Activated CD4-positive, alpha-beta T cell treated with anti-CD3 and anti-CD28 coated beads, Interleukin-10, Interleukin-2, amounts not matched to agents 100 ng/mL and 50 ng/mL, durations not matched to agents 16 hours and 8 hours (primary cell): Measurements from ENCODE around the gene GNAI3.

ENCODE experiments used
- DNase-seq: peaks from one replicate; pipeline ENCODE4 v3.0.0-alpha.2; 2020

GNAI3 gene

GRCh38 chr1:109548321-109549267 is at the start of gene GNAI3:
GNAI3 (plus strand) TSS chr1:109548615; CDS start chr1:109548721, 106 bp downstream.
- peak; percentile 97 for DNase-seq

DNA sequence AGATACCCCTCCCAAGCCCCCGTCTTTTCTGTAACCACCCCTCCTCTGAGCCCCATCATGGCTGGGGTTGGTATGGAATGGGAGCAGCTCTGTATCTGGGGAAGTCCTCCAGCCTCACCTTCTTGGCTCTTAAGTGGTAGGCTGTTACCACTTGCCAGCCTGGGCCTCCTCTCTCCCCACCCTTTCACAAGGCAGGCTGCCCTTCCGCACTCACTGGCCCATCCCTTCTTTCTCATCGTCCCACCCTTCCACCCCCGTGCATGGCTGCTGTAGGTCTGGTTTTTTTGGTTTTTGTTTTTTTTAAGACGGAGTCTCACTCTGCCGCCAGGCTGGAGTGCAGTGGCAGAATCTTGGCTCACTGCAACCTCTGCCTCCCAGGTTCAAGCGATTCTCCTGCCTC is 49.3 kb upstream of the GNAI3 start:
- no peak for DNase-seq

GRCh38 chr1:109499661-109500536 is 48.5 kb upstream of the GNAI3 start:
- peak; percentile 57 for DNase-seq

DNA sequence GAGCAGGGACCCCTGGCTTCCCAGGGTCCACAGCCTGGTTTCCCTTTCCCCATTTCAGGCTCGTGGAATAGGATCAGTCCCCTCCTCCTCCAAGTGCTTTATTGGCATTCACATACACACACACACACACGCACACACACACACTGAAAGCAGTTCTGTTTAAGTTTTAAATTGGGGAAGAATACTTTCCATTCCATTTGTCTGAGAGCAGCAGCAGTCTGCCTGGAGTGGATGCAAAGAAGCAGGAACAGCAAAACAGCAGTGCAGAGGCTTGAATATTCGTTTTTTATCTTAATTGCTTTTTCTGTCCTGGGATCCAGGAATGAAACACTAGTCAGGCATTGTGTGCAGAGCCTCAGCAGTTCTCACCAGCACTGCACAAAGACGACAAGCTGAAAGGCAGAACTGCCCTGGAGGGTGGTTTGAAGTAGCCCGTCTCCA is 47.5 kb upstream of the GNAI3 start:
- no peak for DNase-seq

GRCh38 chr1:109501644-109502363 is 46.6 kb upstream of the GNAI3 start:
- DNase-seq, result no peak

DNA sequence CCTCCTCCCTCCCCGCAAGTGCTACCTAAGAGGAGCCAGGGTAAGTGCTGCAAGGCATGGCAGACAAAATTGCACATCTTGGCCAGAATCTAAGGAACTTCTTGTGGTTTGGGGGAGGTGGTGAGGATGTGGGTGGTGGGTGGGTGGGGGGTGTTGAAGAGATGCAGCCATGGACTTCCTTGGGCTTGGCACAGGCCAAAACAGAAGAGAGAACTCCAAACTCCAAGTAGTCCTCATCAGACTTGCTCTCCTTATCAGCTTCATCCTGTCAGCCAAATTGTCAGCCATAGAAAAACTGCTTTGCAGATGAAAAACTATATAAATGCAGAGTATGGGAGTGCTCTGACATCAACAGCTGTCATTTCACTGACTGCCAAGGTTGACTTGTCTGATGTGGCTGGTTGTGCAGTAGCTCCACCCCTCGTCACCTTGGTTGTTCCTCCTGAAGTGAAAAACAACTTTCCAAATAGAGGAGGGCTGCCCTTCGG is 46.0 kb upstream of the GNAI3 start:
- DNase-seq, result peak; percentile 21

- no peak for DNase-seq
These were observed 44.5 kb upstream of the GNAI3 start for GRCh38 chr1:109503935-109504334.

DNA sequence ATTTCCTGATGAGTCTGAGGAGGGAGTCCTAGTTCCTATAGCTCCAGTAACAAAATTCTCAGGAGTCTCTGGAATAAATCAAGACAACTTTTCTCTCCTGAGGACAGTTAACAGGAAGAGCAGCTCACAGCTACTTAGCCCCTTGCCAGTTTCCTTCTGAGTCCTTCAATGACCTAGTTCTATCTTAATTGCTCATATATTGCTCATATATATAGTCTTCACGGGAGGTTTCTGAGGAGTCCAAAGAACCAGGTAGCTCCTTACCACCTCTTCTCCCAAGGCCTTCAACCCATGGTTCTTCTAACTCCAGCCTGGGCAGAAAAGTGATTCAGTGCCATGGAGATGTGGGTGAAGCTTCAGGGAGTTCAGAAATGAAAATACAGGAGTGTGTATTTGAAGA is 43.4 kb upstream of the GNAI3 start:
- no peak for DNase-seq

GRCh38 chr1:109508001-109508872 is 40.2 kb upstream of the GNAI3 start:
- no peak for DNase-seq

GRCh38 chr1:109508873-109509175 is 39.6 kb upstream of the GNAI3 start:
- DNase-seq, result no peak

DNA sequence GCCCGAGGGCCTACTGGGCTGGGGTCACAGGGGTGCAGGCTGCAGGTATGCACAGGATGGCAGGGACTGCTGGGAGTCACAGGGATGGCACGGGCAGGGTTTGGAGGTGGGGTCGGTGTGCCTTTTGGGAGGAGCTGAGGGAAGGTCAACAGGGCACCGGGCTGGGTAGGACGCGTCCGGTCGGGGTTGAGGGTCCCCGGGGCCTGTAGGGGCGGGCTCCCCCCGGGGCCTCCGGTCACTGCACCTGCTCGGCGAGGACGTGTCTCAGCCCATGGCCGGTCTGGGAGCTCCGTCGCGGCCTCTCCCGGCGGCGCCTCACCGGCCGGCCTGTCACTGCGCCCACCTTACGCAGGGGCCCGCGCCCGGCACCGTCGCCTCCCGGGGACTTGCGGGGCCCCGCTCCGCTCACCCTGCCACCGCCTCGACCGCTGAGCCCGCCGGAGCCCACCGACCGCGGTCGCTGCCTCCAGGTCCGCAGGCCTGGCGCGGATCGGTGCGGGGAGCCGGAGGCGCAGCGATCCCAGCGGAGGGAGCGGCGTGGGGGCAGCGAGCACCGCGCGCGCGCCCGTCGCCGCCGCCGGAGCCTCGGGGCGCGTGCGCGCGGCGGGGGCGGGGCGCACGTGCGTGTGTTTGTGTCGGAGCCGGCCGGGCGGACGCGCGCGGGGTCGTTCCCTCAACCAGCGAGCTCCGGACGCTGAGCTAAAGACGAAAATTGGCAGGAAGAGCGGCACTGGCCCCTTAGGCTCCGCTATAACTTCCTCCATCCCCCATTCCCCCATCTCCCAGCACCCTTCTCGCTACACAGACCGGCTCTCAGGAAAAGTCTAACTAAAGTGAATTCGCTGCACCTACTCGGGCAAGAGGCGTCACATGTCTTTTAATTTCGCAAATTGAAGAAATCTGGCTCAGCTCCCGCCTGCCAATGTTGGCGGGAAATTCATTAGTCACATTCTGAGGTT is 39.0 kb upstream of the GNAI3 start, which contains the start of gene AMIGO1:
AMIGO1 (minus strand) TSS at position 552 of the 959 bp plus-strand sequence. CDS start 815 bp downstream, outside the sequence.
- DNase-seq, result peak; percentile 54

DNA sequence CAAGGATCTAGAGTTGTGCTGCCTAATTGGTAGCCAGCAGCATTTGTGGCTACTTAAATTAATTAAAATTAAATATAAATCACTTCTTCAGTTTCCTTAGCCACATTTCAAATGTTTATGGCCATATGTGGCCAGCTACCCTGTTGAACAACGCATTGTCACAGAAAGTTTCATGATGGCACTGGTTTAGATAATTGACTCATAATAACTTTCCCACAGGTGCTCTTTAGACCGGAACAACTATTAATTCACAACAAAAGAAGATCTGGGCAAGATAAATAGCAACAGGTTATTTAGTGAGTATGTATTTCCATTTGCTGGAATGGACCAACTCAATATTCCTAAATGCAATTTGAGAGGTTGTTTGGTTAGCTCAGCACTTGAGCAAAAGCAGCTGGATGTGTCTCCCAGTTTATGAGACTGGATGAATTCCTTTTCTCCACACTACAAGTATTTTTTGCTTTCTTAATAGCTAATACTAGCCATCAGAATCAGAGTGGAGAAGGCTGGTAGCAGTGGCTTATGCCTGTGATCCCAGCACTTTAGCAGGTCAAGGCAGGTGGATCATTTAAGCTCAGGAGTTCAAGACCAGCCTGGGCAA is 35.2 kb upstream of the GNAI3 start:
- DNase-seq, result no peak

- DNase-seq, result no peak
These were observed 33.6 kb upstream of the GNAI3 start for GRCh38 chr1:109514846-109515245.

- no peak for DNase-seq
These were observed 31.5 kb upstream of the GNAI3 start for GRCh38 chr1:109516872-109517271.

GRCh38 chr1:109517337-109517736 is 31.1 kb upstream of the GNAI3 start:
- DNase-seq, result no peak

DNA sequence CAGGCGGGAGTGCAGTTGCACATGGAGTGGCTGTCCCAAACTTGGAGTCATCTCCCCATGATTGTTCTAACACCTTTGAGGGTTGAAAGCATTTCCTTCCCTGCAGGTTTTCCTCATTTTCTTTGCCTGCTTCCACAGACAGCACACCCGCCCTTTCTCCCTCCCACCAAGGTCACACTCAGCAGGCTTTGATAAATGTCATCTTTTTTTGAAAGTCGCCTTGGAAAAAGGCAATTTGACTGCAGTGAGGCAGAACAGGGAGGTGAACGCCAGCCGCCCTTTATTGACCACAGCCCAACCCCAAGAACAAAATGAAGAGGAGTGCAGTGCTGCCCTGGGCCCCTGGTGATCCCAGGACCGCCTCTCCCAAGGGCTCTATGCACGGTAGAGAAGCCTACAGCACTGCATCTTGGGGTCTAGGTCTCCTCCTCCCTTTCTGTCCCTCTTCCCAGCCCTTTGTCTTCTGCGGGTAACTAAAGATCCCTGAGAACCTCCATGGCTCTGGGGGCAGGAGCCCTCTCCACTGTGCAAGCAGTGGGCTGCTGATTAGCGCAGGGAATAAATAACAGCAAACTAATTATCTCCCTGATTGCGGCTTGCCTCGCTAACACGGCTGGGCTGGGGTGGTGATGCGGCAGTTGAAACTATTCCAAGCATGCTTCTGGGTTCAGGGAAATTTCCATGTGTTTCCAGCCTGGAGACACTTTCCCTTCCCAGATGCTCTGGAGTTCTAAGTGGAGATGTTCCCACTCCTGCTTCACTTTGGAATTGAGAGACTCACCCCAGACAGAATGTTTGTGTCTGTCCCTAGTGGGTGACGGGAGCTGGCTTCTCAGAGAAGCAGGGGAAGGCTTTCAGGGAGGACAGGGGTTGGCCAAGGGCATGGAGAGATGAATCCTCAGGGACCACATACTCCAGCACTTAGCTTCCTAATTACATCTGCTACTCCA is 27.1 kb upstream of the GNAI3 start:
- no peak for DNase-seq

DNA sequence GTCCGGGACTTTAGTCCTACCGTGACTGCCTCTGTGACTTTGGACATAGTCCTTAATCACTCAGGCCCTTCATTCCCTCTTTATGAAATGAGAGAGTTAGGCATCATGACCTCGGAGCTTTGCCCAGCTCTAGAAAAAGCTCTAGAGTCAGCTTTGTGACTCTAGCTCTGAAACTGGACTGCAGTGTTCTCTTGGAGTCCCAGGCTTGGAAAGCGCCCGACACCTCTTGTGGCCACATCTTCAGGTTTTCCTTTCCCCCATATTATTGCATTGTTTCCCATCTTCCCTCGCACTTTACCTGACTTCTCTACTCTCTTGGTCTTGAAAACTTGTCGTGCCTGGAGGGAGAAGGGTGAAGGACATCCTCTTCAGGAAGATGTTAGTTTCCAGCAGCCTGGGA is 26.4 kb upstream of the GNAI3 start:
- no peak for DNase-seq

DNA sequence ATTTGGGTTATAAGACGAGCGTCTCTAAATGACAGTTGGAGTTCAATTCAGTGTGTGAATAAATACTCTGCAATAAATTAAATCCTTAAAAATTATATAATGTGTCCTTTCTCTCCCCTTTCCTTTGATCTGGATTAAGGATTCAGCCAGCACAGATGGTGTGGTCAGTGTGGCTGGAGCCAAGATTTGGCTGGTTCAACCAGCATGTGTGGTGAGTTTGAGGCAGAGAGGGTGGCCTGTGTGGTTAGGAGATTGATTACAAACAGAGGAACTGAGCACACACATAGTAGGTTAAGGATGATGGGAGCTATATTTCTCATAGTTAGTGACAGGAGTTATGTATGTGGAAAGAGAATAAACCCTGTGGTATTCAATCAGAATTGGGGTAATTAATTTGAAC is 24.7 kb upstream of the GNAI3 start:
- no peak for DNase-seq
